ENCODE results near the gene GNB1L.

- no peak for TF ChIP-seq RBFOX2 (IDR thresholded peaks at IDR 0.05; ENCODE audit: low read depth, low read length)
- no peak for TF ChIP-seq ZNF146 (CRISPR knock-in tag; IDR thresholded peaks at IDR 0.05; ENCODE audit: unreplicated experiment)
Measured at GRCh38 chr22:19822301-19823117, 32.2 kb downstream of the GNB1L start.
